ENCODE results near the gene C14orf180.

C14orf180 gene

GRCh38 chr14:104591031-104591430 is 11.5 kb downstream of the C14orf180 start:
- H3K27me3 ChIP-seq (ENCODE audit: control insufficient read depth, insufficient read depth, low read length) = no peaks in the 10 kb centered on the region
- H3K4me3 ChIP-seq (ENCODE audit: low read length) = no peak overlapping the region
- H3K4me1 ChIP-seq (ENCODE audit: control insufficient read depth, insufficient read depth, low read length) = no peaks in the 10 kb centered on the region
- no peak overlapping the region for H3K9ac ChIP-seq (ENCODE audit: low read length)
- no peak overlapping the region for H3K27ac ChIP-seq (ENCODE audit: low read depth, low read length)
- no peaks in the 10 kb centered on the region for H3K36me3 ChIP-seq (ENCODE audit: control insufficient read depth, insufficient read depth, low read length)

DNA sequence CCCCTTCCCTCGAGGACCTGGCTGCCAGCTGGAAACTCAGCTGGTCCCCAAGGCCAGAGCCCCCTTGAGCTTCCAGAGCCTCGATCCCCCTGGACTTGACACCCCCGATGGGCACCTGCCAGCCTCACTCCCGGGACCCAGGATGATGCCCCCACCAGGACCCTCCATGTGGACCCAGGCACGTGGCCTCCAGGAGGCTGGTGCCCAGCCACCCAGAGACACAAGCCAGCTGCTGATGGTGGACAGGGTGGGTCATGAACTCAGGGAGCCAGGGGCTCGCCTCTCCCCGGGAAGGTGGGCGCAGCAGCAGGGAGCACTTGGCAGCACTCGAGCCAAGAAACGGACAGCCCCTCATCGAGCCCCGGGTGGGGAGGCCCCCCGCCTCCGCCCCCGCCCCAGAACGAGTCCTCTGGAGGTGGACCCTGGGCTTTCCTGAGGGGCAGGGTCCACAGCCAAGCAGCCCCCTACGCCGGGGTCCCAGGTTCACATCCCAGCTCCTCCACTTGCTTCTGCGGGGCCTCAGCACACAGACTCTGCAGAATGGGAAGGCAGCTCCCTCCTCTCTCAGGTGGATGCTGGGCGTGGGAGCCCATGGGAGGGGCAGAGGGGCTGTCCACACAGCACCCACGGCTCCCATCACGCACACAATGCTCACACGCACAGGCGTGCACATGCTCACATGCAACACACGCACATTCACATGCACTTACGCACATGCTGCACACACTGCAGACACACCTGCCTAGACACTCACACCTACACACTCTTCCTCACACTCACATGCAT is 12.1 kb downstream of the C14orf180 start:
- Histone ChIP-seq H3K27ac (ENCODE audit: low read depth, low read length) (no peak overlapping the region), H3K27me3 (ENCODE audit: control insufficient read depth, insufficient read depth, low read length) (no peaks in the 10 kb centered on the region), H3K9ac (ENCODE audit: low read length) (no peak overlapping the region), H3K4me1 (ENCODE audit: control insufficient read depth, insufficient read depth, low read length) (no peaks in the 10 kb centered on the region), H3K36me3 (ENCODE audit: control insufficient read depth, insufficient read depth, low read length) (no peaks in the 10 kb centered on the region), H3K4me3 (ENCODE audit: low read length) (no peak overlapping the region)

- no peak overlapping the region for H3K27ac ChIP-seq (ENCODE audit: low read depth, low read length)
- no peaks in the 10 kb centered on the region for H3K36me3 ChIP-seq (ENCODE audit: control insufficient read depth, insufficient read depth, low read length)
- H3K4me3 ChIP-seq (ENCODE audit: low read length) = no peak overlapping the region
- H3K9ac ChIP-seq (ENCODE audit: low read length) = no peak overlapping the region
- H3K4me1 ChIP-seq (ENCODE audit: control insufficient read depth, insufficient read depth, low read length) = no peaks in the 10 kb centered on the region
- no peaks in the 10 kb centered on the region for H3K27me3 ChIP-seq (ENCODE audit: control insufficient read depth, insufficient read depth, low read length)
These were observed 12.7 kb downstream of the C14orf180 start for GRCh38 chr14:104592292-104592672.

- Histone ChIP-seq H3K4me1 (ENCODE audit: control insufficient read depth, insufficient read depth, low read length) (no peaks in the 10 kb centered on the region), H3K27ac (ENCODE audit: low read depth, low read length) (no peak overlapping the region), H3K27me3 (ENCODE audit: control insufficient read depth, insufficient read depth, low read length) (no peaks in the 10 kb centered on the region), H3K36me3 (ENCODE audit: control insufficient read depth, insufficient read depth, low read length) (no peaks in the 10 kb centered on the region), H3K9ac (ENCODE audit: low read length) (no peak overlapping the region), H3K4me3 (ENCODE audit: low read length) (no peak overlapping the region)
These were observed 13.2 kb downstream of the C14orf180 start for GRCh38 chr14:104592785-104593184.

- Histone ChIP-seq H3K4me1 (ENCODE audit: control insufficient read depth, insufficient read depth, low read length) (no peaks in the 10 kb centered on the region), H3K27ac (ENCODE audit: low read depth, low read length) (no peak overlapping the region), H3K36me3 (ENCODE audit: control insufficient read depth, insufficient read depth, low read length) (no peaks in the 10 kb centered on the region), H3K9ac (ENCODE audit: low read length) (no peak overlapping the region), H3K27me3 (ENCODE audit: control insufficient read depth, insufficient read depth, low read length) (no peaks in the 10 kb centered on the region), H3K4me3 (ENCODE audit: low read length) (no peak overlapping the region)
These were observed 13.7 kb downstream of the C14orf180 start for GRCh38 chr14:104593241-104593701.

- Histone ChIP-seq H3K4me3 (ENCODE audit: low read length) (no peak overlapping the region), H3K27me3 (ENCODE audit: control insufficient read depth, insufficient read depth, low read length) (peaks cover 3% of the 10 kb centered on the region), H3K9ac (ENCODE audit: low read length) (no peak overlapping the region), H3K27ac (ENCODE audit: low read depth, low read length) (no peak overlapping the region), H3K36me3 (ENCODE audit: control insufficient read depth, insufficient read depth, low read length) (no peaks in the 10 kb centered on the region), H3K4me1 (ENCODE audit: control insufficient read depth, insufficient read depth, low read length) (no peaks in the 10 kb centered on the region)
These were observed 14.2 kb downstream of the C14orf180 start for GRCh38 chr14:104593710-104594136.

DNA sequence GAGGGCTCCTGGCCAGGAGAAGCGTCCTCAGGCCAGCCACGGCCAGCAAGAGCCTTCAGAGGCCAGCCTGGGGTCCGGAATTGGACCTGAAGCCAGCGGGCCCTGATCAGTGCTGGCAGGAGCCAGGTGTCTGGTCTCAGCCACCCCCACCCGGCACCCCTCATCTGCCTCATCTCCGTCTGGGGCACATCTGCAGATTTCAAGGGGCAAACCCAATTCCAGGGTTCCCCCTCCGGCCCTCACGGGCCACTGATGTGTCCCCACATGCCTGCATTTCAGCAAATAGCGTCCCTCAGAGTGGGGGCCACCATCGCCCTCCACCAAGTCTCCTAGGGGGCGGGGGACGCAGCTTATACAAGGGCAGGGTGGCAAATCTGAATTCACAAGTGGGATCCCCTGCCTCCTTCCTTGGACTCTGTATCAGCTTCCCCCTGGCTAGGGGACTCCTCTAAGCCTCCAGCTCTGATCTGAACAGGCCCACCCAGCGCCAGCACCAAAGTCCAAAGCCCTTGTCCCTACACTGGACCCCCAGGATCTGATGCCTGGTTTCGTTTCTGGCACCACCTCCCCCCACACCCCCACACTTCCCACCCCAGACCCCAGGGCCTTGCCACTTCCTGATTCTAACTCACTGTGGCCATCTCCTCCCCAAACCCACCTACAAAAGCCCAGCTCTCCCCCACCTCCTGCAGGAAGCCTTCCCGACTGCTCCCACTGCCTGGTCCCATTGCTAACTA is 14.9 kb downstream of the C14orf180 start:
- Histone ChIP-seq H3K9ac (ENCODE audit: low read length) (no peak overlapping the region), H3K27ac (ENCODE audit: low read depth, low read length) (no peak overlapping the region), H3K4me3 (ENCODE audit: low read length) (no peak overlapping the region), H3K36me3 (ENCODE audit: control insufficient read depth, insufficient read depth, low read length) (no peaks in the 10 kb centered on the region), H3K4me1 (ENCODE audit: control insufficient read depth, insufficient read depth, low read length) (no peaks in the 10 kb centered on the region), H3K27me3 (ENCODE audit: control insufficient read depth, insufficient read depth, low read length) (peaks cover 3% of the 10 kb centered on the region)

GRCh38 chr14:104595116-104595675 is 15.6 kb downstream of the C14orf180 start:
- Histone ChIP-seq H3K4me3 (ENCODE audit: low read length) (no peak overlapping the region), H3K9ac (ENCODE audit: low read length) (no peak overlapping the region), H3K36me3 (ENCODE audit: control insufficient read depth, insufficient read depth, low read length) (no peaks in the 10 kb centered on the region), H3K27me3 (ENCODE audit: control insufficient read depth, insufficient read depth, low read length) (peaks cover 3% of the 10 kb centered on the region), H3K4me1 (ENCODE audit: control insufficient read depth, insufficient read depth, low read length) (no peaks in the 10 kb centered on the region), H3K27ac (ENCODE audit: low read depth, low read length) (no peak overlapping the region)

GRCh38 chr14:104595911-104596450 is 16.4 kb downstream of the C14orf180 start:
- Histone ChIP-seq H3K4me3 (ENCODE audit: low read length) (no peak overlapping the region), H3K4me1 (ENCODE audit: control insufficient read depth, insufficient read depth, low read length) (no peaks in the 10 kb centered on the region), H3K27me3 (ENCODE audit: control insufficient read depth, insufficient read depth, low read length) (peaks cover 3% of the 10 kb centered on the region), H3K9ac (ENCODE audit: low read length) (no peak overlapping the region), H3K36me3 (ENCODE audit: control insufficient read depth, insufficient read depth, low read length) (no peaks in the 10 kb centered on the region), H3K27ac (ENCODE audit: low read depth, low read length) (no peak overlapping the region)

DNA sequence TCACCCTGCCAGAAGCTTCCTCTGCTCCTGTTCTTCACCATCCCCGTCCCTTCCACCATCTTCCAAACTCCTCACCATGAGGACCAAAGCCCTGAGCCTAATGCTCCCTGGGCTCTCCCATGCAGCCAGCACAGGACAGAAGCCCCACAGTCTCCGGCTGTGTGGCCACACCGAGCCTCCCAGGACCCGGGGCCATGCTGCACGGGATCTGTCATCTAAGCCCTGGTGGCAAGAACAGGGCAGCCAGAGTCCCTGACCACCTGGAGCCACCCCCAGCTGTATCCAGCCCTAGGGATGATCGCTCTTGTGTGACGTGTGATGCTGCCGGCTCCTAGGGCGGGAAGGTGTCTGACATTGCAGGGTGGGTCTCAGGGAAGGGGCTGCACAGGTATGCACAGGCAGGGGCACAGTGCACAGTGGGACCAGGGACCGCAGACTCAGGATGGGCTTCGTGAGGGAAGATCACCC is 16.9 kb downstream of the C14orf180 start:
- Histone ChIP-seq H3K27ac (ENCODE audit: low read depth, low read length) (no peak overlapping the region), H3K4me1 (ENCODE audit: control insufficient read depth, insufficient read depth, low read length) (no peaks in the 10 kb centered on the region), H3K36me3 (ENCODE audit: control insufficient read depth, insufficient read depth, low read length) (no peaks in the 10 kb centered on the region), H3K9ac (ENCODE audit: low read length) (no peak overlapping the region), H3K27me3 (ENCODE audit: control insufficient read depth, insufficient read depth, low read length) (peaks cover 3% of the 10 kb centered on the region), H3K4me3 (ENCODE audit: low read length) (no peak overlapping the region)

DNA sequence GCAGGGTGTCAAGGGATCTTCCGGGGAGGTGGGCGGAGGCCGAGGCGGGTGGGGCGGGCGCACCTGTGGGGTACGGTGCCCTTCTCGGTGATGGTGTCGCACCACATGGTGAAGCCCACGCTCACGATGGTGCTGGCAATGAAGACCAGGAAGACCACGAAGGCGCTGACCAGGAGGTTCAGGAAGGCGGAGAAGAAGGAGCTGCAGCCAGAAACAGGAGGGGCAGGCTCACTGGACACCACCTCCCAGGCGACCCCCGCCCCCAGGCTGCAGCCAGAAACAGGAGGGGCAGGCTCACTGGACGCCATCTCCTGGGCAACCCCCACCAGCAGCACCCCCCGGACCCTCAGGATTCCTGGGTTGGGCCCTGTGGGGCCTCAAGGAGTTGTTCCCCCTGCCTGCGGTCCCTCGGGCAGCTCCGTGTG is 17.4 kb downstream of the C14orf180 start:
- peaks cover 3% of the 10 kb centered on the region for H3K27me3 ChIP-seq (ENCODE audit: control insufficient read depth, insufficient read depth, low read length)
- no peak overlapping the region for H3K27ac ChIP-seq (ENCODE audit: low read depth, low read length)
- H3K4me1 ChIP-seq (ENCODE audit: control insufficient read depth, insufficient read depth, low read length) = no peaks in the 10 kb centered on the region
- no peak overlapping the region for H3K9ac ChIP-seq (ENCODE audit: low read length)
- no peaks in the 10 kb centered on the region for H3K36me3 ChIP-seq (ENCODE audit: control insufficient read depth, insufficient read depth, low read length)
- H3K4me3 ChIP-seq (ENCODE audit: low read length) = no peak overlapping the region

- peaks cover 7% of the 10 kb centered on the region for H3K27me3 ChIP-seq (ENCODE audit: control insufficient read depth, insufficient read depth, low read length)
- no peaks in the 10 kb centered on the region for H3K36me3 ChIP-seq (ENCODE audit: control insufficient read depth, insufficient read depth, low read length)
- H3K9ac ChIP-seq (ENCODE audit: low read length) = no peak overlapping the region
- no peaks in the 10 kb centered on the region for H3K4me1 ChIP-seq (ENCODE audit: control insufficient read depth, insufficient read depth, low read length)
- H3K4me3 ChIP-seq (ENCODE audit: low read length) = no peak overlapping the region
- no peak overlapping the region for H3K27ac ChIP-seq (ENCODE audit: low read depth, low read length)
These were observed 18.0 kb downstream of the C14orf180 start for GRCh38 chr14:104597576-104597975.
